ENCODE measurements around the gene ME2.
A peak's percentile ranks its signal among the peaks of the same experiment; 100 is the strongest.
"Not testable (repeated sequence)": the region's sequence is repeated elsewhere in the genome, so short reads cannot be mapped to it uniquely, and the experiment has no call there.

ME2 gene

DNA sequence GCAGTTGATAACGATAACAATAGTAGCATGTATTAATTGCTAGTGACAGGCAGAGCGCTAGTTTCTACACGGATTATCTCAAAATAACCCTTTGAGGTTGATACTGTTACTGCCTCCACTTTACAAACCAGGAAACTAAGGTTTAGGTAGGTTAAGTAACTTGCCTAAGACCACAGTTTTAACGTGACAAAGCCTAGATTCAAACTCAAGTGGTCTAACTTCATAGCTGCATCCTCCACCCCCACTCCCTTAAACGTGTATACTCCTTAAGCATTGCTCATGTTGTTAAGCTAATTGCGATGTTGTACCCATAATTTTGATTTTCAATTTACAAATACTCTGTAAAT, 1.2 kb downstream of the ME2 start:
- Histone ChIP-seq H3K27ac (ENCODE audit: low read depth, low read length, severe bottlenecking) (no peak overlapping the region), H3K4me3 (ENCODE audit: extremely low read depth, insufficient read depth, low read length, poor library complexity, severe bottlenecking) (peak overlapping the region; percentile 63), H3K4me1 (ENCODE audit: control insufficient read depth, insufficient read depth, low read length, poor library complexity, severe bottlenecking) (peaks cover 14% of the 10 kb centered on the region), H3K9me3 (ENCODE audit: control insufficient read depth, low read length) (no peaks in the 10 kb centered on the region), H3K36me3 (ENCODE audit: control insufficient read depth, insufficient read depth, low read length) (no peaks in the 10 kb centered on the region)
- 0% methylated on average over 1 of the region's 6 CpGs; no CpG with 5 or more reads in 1 of the 2 experiments for WGBS, 2 experiments (ENCODE audit: insufficient coverage in 2 of 2)

DNA sequence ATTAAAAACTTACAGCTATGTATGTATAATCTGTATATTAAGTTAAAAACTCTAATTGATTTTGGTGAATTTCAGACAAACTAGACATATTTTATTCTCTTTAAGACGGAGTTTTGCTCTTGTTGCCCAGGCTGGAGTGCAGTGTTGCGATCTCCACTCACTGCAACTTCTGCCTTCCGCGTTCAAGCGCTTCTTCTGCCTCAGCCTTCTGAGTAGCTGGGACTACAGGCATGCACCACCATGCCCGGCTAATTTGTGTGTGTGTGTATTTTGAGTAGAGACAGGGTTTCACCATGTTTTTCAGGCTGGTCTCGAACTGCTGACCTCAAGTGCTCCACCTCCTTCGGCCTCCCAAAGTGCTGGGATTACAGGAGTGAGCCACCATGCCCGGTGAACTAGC, 2.0 kb downstream of the ME2 start:
- H3K4me1 ChIP-seq (ENCODE audit: control insufficient read depth, insufficient read depth, low read length, poor library complexity, severe bottlenecking); H3K4me3 ChIP-seq (ENCODE audit: extremely low read depth, insufficient read depth, low read length, poor library complexity, severe bottlenecking); H3K36me3 ChIP-seq (ENCODE audit: control insufficient read depth, insufficient read depth, low read length); H3K27ac ChIP-seq (ENCODE audit: low read depth, low read length, severe bottlenecking); H3K9me3 ChIP-seq (ENCODE audit: control insufficient read depth, low read length): not testable (repeated sequence)
- 96 to 97% methylated on average over 5 to 6 of the region's 9 CpGs for WGBS, 2 experiments (ENCODE audit: insufficient coverage in 2 of 2)

DNA sequence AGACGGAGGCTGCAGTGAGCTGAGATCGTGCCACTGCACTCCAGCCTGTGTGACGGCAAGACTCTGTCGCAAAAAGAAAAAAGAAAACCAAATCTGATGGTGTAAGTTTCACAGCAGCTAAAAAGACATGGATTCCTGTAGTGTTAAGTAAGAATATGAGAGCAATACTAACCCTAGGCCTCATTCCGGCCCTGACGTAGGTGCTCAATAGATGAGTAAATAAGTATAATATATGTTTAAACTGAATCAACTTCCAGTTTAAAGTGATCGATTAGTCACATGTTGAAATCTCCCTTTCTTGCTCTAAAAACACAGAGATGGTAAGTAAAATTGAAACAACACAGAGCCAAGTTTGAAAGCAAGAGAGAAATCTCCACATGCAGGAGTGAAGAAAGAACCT, 8.0 kb downstream of the ME2 start:
- H3K27ac ChIP-seq (ENCODE audit: low read depth, low read length, severe bottlenecking): no peak overlapping the region
- no peaks in the 10 kb centered on the region for H3K4me1 ChIP-seq (ENCODE audit: control insufficient read depth, insufficient read depth, low read length, poor library complexity, severe bottlenecking)
- no peaks in the 10 kb centered on the region for H3K9me3 ChIP-seq (ENCODE audit: control insufficient read depth, low read length)
- H3K36me3 ChIP-seq (ENCODE audit: control insufficient read depth, insufficient read depth, low read length): peaks cover 14% of the 10 kb centered on the region
- 98 to 100% methylated on average over 4 of the region's 7 CpGs for WGBS, 2 experiments (ENCODE audit: insufficient coverage in 2 of 2)
- no peak overlapping the region for H3K4me3 ChIP-seq (ENCODE audit: extremely low read depth, insufficient read depth, low read length, poor library complexity, severe bottlenecking)

DNA sequence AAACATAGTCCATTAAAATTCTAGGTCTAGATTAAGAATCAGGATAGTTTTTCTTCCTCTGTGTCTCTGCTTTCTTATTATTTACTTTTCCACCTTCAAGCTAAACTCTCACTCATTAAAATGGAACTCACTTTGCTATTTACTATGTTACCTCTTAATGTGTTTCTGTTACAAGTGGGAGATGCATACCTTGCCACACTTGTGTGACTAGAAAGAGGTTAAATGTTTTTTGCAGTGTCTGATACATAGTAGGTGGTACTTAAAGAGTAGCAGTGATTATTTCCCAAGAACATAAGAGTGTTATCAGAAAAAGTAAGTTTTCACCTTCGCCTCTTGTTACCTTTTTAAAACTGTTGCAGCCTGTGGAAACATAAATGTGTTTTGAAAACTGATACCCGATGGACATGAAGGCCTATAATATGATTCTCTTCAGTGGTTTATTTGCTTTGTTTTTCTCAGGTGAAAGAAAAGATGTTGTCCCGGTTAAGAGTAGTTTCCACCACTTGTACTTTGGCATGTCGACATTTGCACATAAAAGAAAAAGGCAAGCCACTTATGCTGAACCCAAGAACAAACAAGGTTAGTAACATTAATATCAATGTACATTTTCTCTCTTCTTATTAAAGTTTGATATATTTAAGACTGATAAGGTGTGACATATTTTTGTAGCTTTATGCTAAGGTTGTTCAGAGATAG, 16.6 kb downstream of the ME2 start:
- no peak overlapping the region for H3K4me3 ChIP-seq (ENCODE audit: extremely low read depth, insufficient read depth, low read length, poor library complexity, severe bottlenecking)
- no peaks in the 10 kb centered on the region for H3K4me1 ChIP-seq (ENCODE audit: control insufficient read depth, insufficient read depth, low read length, poor library complexity, severe bottlenecking)
- 90 to 100% methylated on average over 2 of the region's 4 CpGs for WGBS, 2 experiments (ENCODE audit: insufficient coverage in 2 of 2)
- no peaks in the 10 kb centered on the region for H3K9me3 ChIP-seq (ENCODE audit: control insufficient read depth, low read length)
- peaks cover 41% of the 10 kb centered on the region for H3K36me3 ChIP-seq (ENCODE audit: control insufficient read depth, insufficient read depth, low read length)
- H3K27ac ChIP-seq (ENCODE audit: low read depth, low read length, severe bottlenecking): no peak overlapping the region

DNA sequence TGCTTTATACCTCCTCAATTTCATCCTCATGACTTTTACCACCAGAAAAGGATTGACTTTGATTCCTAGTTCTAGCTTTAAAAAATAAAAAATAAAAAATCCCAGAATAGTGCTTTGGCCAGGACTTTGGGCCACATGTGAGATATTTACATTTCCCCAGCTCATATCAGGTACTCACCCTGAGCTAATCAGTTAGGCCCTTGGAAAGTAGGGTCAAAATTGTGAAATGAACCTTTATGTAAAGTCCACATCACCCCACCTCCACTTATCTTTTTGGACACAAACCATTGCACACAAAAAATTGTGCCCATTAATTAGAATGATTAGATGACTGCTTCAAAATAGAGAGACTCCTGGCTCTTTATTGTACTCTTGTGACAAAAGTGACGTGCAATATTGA, 17.2 kb downstream of the ME2 start:
- Histone ChIP-seq H3K27ac (ENCODE audit: low read depth, low read length, severe bottlenecking) (no peak overlapping the region), H3K9me3 (ENCODE audit: control insufficient read depth, low read length) (no peaks in the 10 kb centered on the region)

DNA sequence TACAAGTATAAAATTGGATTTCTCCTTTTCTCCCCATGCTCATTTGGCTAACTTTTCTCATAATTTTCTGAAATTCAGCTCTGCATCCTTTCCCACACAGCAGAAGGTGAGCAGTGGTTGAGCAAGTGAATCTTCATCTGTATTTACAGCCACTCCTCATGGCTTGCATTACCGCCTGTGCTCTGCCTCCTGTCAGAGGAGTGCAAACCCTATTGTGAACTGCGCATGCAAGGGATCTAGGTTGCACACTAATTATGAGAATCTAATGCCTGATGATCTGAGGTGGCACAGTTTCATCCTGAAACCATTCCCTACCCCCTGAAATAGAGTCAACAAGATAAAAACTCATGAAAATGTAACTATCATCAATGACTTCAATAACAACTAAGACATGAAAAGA, 20.0 kb downstream of the ME2 start:
- no peaks in the 10 kb centered on the region for H3K4me1 ChIP-seq (ENCODE audit: control insufficient read depth, insufficient read depth, low read length, poor library complexity, severe bottlenecking)
- WGBS, 2 experiments (ENCODE audit: insufficient coverage in 2 of 2): 80 to 100% methylated on average over 1 to 2 of the region's 2 CpGs
- H3K9me3 ChIP-seq (ENCODE audit: control insufficient read depth, low read length): no peaks in the 10 kb centered on the region
- no peak overlapping the region for H3K4me3 ChIP-seq (ENCODE audit: extremely low read depth, insufficient read depth, low read length, poor library complexity, severe bottlenecking)
- no peak overlapping the region for H3K27ac ChIP-seq (ENCODE audit: low read depth, low read length, severe bottlenecking)
- H3K36me3 ChIP-seq (ENCODE audit: control insufficient read depth, insufficient read depth, low read length): peaks cover 49% of the 10 kb centered on the region

More for the DNA sequence above, 17.2 kb downstream of the ME2 start:
- H3K4me3 ChIP-seq (ENCODE audit: extremely low read depth, insufficient read depth, low read length, poor library complexity, severe bottlenecking): no peak overlapping the region
- WGBS, 2 experiments (ENCODE audit: insufficient coverage in 2 of 2): no CpG with 5 or more reads among the region's 1 CpG
- H3K4me1 ChIP-seq (ENCODE audit: control insufficient read depth, insufficient read depth, low read length, poor library complexity, severe bottlenecking): no peaks in the 10 kb centered on the region
- H3K36me3 ChIP-seq (ENCODE audit: control insufficient read depth, insufficient read depth, low read length): peaks cover 44% of the 10 kb centered on the region

DNA sequence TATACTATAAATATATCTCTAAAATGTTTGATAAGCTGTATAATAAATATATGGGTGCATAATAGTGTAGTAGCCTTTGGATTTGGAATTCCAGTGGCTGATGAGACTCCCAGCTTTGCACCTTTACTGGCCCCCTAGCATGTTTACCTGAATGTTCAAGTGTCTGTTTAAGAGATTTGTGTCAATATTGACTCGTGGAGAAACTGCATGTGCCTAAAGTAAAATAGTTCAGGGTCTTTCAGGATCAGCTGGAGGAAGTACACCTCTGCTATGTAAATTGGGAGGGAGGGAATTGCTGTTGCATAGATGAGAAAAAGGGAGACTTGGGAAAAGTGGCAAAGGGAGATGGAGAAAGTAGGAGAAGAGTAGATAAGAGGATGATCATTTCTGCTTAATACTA, 23.9 kb downstream of the ME2 start:
- Histone ChIP-seq H3K9me3 (ENCODE audit: control insufficient read depth, low read length) (peaks cover 8% of the 10 kb centered on the region), H3K36me3 (ENCODE audit: control insufficient read depth, insufficient read depth, low read length) (peaks cover 60% of the 10 kb centered on the region), H3K4me3 (ENCODE audit: extremely low read depth, insufficient read depth, low read length, poor library complexity, severe bottlenecking) (no peak overlapping the region), H3K4me1 (ENCODE audit: control insufficient read depth, insufficient read depth, low read length, poor library complexity, severe bottlenecking) (no peaks in the 10 kb centered on the region), H3K27ac (ENCODE audit: low read depth, low read length, severe bottlenecking) (no peak overlapping the region)
- WGBS, 2 experiments (ENCODE audit: insufficient coverage in 2 of 2): 75 to 83% methylated on average over 1 of the region's 1 CpG

DNA sequence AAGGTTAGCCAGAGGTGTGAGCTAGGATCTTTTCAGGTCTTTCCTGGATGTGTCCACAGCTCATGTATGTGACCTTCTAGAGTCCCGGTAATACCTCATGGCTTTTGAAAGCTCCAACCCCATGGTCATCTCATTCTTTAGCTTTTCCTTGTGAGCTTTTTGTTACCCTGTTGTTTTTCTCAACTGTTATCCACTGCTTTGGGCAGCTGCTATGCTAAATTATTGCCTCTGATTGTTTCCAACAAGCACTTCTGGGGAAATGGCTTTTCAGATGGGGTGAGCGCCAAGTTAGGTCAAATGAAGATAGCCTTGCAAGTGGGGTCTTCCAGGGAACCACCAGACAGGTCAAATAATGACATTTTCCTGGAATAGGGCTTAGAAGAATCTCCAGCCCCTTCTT, 27.9 kb downstream of the ME2 start:
- Histone ChIP-seq H3K9me3 (ENCODE audit: control insufficient read depth, low read length) (peaks cover 8% of the 10 kb centered on the region), H3K27ac (ENCODE audit: low read depth, low read length, severe bottlenecking) (no peak overlapping the region), H3K4me3 (ENCODE audit: extremely low read depth, insufficient read depth, low read length, poor library complexity, severe bottlenecking) (no peak overlapping the region), H3K36me3 (ENCODE audit: control insufficient read depth, insufficient read depth, low read length) (peaks cover 60% of the 10 kb centered on the region), H3K4me1 (ENCODE audit: control insufficient read depth, insufficient read depth, low read length, poor library complexity, severe bottlenecking) (no peaks in the 10 kb centered on the region)
- WGBS, 2 experiments (ENCODE audit: insufficient coverage in 2 of 2): 94 to 100% methylated on average over 2 of the region's 2 CpGs

DNA sequence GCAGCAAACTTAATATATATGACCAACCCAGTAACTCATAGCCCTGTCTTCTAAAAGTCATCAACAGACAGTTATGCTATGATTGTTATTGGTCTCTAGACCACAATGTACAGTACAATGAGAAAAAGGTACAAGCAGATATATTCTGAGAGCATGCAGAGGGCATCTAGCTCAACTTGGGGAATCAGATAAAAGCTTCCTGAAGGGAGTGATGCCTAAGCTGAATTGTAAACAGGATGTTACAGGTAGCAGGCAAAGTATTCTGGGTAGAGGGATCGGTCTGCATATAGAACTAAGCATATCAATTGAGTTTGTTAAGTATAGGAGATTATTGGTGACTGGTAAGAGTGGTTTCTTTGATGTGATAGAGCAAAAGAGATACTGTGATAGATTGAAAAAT, 30.3 kb downstream of the ME2 start:
- no peak overlapping the region for H3K27ac ChIP-seq (ENCODE audit: low read depth, low read length, severe bottlenecking)
- peaks cover 60% of the 10 kb centered on the region for H3K36me3 ChIP-seq (ENCODE audit: control insufficient read depth, insufficient read depth, low read length)
- no peak overlapping the region for H3K4me3 ChIP-seq (ENCODE audit: extremely low read depth, insufficient read depth, low read length, poor library complexity, severe bottlenecking)
- WGBS, 2 experiments (ENCODE audit: insufficient coverage in 2 of 2): 78 to 91% methylated on average over 1 of the region's 1 CpG
- H3K4me1 ChIP-seq (ENCODE audit: control insufficient read depth, insufficient read depth, low read length, poor library complexity, severe bottlenecking): no peaks in the 10 kb centered on the region
- peaks cover 8% of the 10 kb centered on the region for H3K9me3 ChIP-seq (ENCODE audit: control insufficient read depth, low read length)

DNA sequence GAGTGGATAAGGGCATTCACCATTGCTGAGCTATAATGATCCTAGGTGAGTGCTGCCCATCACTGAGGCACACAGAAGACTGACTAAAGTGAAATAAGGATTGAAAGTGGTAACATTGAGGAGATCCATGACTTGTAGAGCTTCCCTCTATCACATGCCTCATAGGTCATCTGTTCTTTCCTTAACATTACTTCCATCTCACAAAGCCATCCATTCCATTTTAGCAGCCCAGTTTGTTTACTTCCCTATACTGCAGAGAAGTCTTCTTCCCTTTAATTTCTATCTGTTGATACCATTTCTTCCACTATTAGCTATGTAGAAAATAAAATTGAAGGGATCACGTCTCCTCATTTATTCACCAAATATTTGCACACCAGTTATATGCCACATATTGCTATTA, 32.1 kb downstream of the ME2 start:
- Histone ChIP-seq H3K27ac (ENCODE audit: low read depth, low read length, severe bottlenecking) (no peak overlapping the region), H3K36me3 (ENCODE audit: control insufficient read depth, insufficient read depth, low read length) (peaks cover 47% of the 10 kb centered on the region), H3K4me3 (ENCODE audit: extremely low read depth, insufficient read depth, low read length, poor library complexity, severe bottlenecking) (no peak overlapping the region), H3K9me3 (ENCODE audit: control insufficient read depth, low read length) (peaks cover 8% of the 10 kb centered on the region), H3K4me1 (ENCODE audit: control insufficient read depth, insufficient read depth, low read length, poor library complexity, severe bottlenecking) (no peaks in the 10 kb centered on the region)
- no CpG with 5 or more reads among the region's 1 CpG for WGBS, 2 experiments (ENCODE audit: insufficient coverage in 2 of 2)

DNA sequence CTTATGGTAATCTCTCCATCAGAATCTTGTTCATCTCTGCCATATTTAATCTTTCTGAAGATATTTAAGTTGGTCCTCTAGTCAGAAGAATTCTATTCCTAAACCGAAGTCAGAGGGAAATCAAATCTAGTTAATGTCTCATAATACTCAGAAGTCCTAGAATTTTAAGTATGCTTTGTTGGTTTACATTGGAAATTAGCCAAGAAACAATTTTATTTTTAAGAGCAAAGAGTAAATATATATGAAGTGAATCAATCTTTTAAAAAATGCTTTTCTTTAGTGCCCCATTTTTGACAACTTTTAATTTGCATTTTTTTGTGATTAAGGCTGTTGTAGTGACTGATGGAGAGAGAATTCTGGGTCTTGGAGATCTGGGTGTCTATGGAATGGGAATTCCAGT, 38.1 kb downstream of the ME2 start:
- no CpG with 5 or more reads among the region's 1 CpG for WGBS, 2 experiments (ENCODE audit: insufficient coverage in 2 of 2)
- Histone ChIP-seq H3K4me1 (ENCODE audit: control insufficient read depth, insufficient read depth, low read length, poor library complexity, severe bottlenecking) (no peaks in the 10 kb centered on the region), H3K36me3 (ENCODE audit: control insufficient read depth, insufficient read depth, low read length) (peaks cover 40% of the 10 kb centered on the region), H3K9me3 (ENCODE audit: control insufficient read depth, low read length) (no peaks in the 10 kb centered on the region), H3K4me3 (ENCODE audit: extremely low read depth, insufficient read depth, low read length, poor library complexity, severe bottlenecking) (no peak overlapping the region), H3K27ac (ENCODE audit: low read depth, low read length, severe bottlenecking) (no peak overlapping the region)
